ENCODE measurements around the gene CLEC4M.

GRCh38 chr19:7730286-7731217 lies 32.5 kb upstream of the CLEC4M start:
- TF ChIP-seq CTCF (IDR thresholded peaks at IDR 0.05; ENCODE audit: insufficient read depth, low read length, poor library complexity, severe bottlenecking) = no peak
- no peak for TF ChIP-seq EZH2phosphoT487 (conservative IDR thresholded peaks at IDR 0.05; ENCODE audit: low read length)

Data from SU-DHL-6 (cell line).